ENCODE data around the gene UBTD2. TPM values are rescaled to one million over a fixed set of nuclear protein-coding genes. Genes with fewer than 3 reads are reported as not detected.
"Not testable (repeated sequence)": the region's sequence is repeated elsewhere in the genome, so short reads cannot be mapped to it uniquely, and the experiment has no call there.

Gene UBTD2
- total RNA-seq, result 11.1 and 11.8 TPM in 2 replicates

- intact Hi-C loops (cut with micrococcal nuclease), result loop anchor here (1.0 to 10.0 kb wide), 5 partner anchors 46 to 858 kb away; partner anchors contain the start of genes FBXW11 and STK10
Measured at GRCh38 chr5:172283020-172283861, at the start of gene UBTD2. TSS of gene UBTD2 (minus strand) at chr5:172283764. CDS start at chr5:172283665, 99 bp downstream.

GRCh38 chr5:172326901-172327300 lies 43.3 kb upstream of the UBTD2 start:
- intact Hi-C loops (cut with micrococcal nuclease), result not testable (repeated sequence)

- intact Hi-C loops (cut with micrococcal nuclease), result no loop called here
Measured at GRCh38 chr5:172325452-172325851, 41.9 kb upstream of the UBTD2 start.

GRCh38 chr5:172322028-172322965 lies 38.7 kb upstream of the UBTD2 start:
- intact Hi-C loops (cut with micrococcal nuclease), result no loop called here

GRCh38 chr5:172321593-172321992 lies 38.0 kb upstream of the UBTD2 start:
- intact Hi-C loops (cut with micrococcal nuclease), result no loop called here

GRCh38 chr5:172319708-172320441 lies 36.3 kb upstream of the UBTD2 start:
- intact Hi-C loops (cut with micrococcal nuclease), result no loop called here

GRCh38 chr5:172315587-172316493 lies 32.3 kb upstream of the UBTD2 start:
- intact Hi-C loops (cut with micrococcal nuclease), result no loop called here

- intact Hi-C loops (cut with micrococcal nuclease), result no loop called here
Measured at GRCh38 chr5:172313915-172314314, 30.4 kb upstream of the UBTD2 start.

GRCh38 chr5:172312286-172312685 lies 28.7 kb upstream of the UBTD2 start:
- intact Hi-C loops (cut with micrococcal nuclease), result no loop called here

- intact Hi-C loops (cut with micrococcal nuclease), result no loop called here
Measured at GRCh38 chr5:172311605-172312004, 28.0 kb upstream of the UBTD2 start.

GRCh38 chr5:172311026-172311425 lies 27.5 kb upstream of the UBTD2 start:
- intact Hi-C loops (cut with micrococcal nuclease), result no loop called here

GRCh38 chr5:172305380-172305779 lies 21.8 kb upstream of the UBTD2 start:
- intact Hi-C loops (cut with micrococcal nuclease), result no loop called here

- intact Hi-C loops (cut with micrococcal nuclease), result no loop called here
Measured at GRCh38 chr5:172303572-172304335, 20.2 kb upstream of the UBTD2 start.

- intact Hi-C loops (cut with micrococcal nuclease), result no loop called here
Measured at GRCh38 chr5:172303162-172303561, 19.6 kb upstream of the UBTD2 start.

GRCh38 chr5:172302047-172302710 lies 18.6 kb upstream of the UBTD2 start:
- intact Hi-C loops (cut with micrococcal nuclease), result no loop called here

- intact Hi-C loops (cut with micrococcal nuclease), result no loop called here
Measured at GRCh38 chr5:172299916-172300439, 16.4 kb upstream of the UBTD2 start.

GRCh38 chr5:172294831-172295230 lies 11.3 kb upstream of the UBTD2 start:
- intact Hi-C loops (cut with micrococcal nuclease), result no loop called here

- intact Hi-C loops (cut with micrococcal nuclease), result loop anchor here (1.0 kb wide), 3 partner anchors 106 to 382 kb away; partner anchors contain the start of gene STK10
Measured at GRCh38 chr5:172293745-172294342, 10.3 kb upstream of the UBTD2 start.
